GM21390 (cell line): ENCODE measurements around the gene KRTAP5-2.
"Not testable (repeated sequence)": the region's sequence is repeated elsewhere in the genome, so short reads cannot be mapped to it uniquely, and the experiment has no call there.

Experiments used
- ATAC-seq: cut with Tn5 transposase; IDR thresholded peaks from one replicate; pipeline ENCODE4 v1.9.1; 2021; ENCODE audit not compliant: unreplicated experiment

KRTAP5-2 gene

GRCh38 chr11:1628506-1629325 lies 30.6 kb upstream of the KRTAP5-2 start:
- ATAC-seq: no peak

DNA sequence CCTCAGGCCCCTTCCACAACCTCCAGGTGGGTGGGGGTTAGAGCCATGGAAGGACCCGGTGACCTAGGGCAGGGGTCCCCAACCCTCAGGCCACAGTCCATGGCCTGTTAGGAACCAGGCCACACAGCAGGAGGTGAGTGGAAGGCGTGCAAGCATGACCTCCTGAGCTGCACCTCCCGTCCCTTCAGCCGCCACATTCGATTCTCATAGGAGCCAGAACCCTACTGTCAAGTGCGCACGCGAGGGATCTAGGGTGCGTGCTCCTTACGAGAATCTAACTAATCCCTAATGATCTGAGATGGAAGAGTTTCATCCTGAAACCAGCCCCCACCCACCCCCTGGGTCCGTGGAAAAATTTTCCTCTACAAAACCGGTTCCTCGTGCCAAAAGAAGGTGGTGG lies 27.4 kb upstream of the KRTAP5-2 start:
- no peak for ATAC-seq

DNA sequence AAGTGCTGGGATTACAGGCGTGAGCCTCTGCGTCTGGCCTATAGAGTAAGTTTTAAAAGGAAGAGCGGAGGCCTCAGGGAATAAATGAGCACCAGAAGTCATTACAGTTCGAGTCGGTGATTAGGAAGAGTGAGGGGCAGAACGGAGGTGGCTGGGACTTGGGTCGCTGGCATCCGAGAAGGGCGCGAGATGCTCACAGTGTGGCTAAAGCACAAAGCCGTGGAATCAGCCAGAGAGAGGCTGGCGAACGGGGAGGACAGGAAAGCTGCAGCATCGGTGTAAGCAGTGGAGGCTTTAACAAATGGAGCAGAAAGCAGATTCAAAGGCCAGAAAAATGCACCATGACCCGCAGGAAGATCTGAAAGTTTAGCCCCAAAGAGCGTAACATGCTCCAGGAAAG lies 26.5 kb upstream of the KRTAP5-2 start:
- no peak for ATAC-seq

DNA sequence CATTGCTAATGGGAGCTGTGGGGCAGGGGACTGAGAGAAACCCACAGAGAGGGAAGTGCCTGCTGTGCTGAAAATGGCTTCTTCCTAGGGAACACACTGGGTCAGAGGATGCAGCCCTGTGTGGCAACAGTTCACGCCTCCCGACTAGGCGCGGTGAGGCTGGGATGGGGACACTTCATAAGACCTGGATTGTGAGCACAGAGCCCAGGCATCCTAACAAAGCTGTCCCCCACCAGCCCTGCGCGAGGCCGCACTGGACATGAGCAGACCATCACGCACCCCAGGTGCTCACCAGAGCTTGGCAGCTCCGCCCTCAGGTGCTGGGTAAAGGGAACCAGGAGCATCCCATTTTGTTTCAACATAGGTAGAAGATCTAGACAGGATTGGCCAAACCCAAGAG lies 25.6 kb upstream of the KRTAP5-2 start:
- no peak for ATAC-seq

DNA sequence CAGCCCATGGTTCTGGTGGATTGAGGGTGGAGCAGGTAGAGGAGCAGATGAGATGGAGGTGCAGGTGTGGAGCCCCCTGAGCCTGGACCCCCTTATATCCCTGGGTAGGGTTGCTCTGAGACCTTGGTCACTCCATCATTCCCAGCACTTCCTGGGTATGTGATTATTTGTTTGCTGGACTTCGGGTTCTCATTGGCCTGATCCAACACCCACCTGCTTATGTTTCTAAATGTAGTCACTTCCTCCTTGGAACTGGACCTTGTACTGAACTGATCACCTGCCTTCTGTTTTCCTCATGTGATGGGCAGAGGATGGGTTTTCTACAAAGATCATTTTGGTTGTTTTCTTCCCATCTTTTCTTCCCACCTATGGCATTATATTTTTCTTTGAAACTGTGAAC lies 24.0 kb upstream of the KRTAP5-2 start, which contains the start of gene KRTAP5-4:
Gene KRTAP5-4, minus strand, starts transcription at position 53 of the 400 bp plus-strand sequence. Its CDS starts 45 bp downstream, at position 8.
- ATAC-seq: no peak

GRCh38 chr11:1619449-1619848 lies 21.4 kb upstream of the KRTAP5-2 start:
- no peak for ATAC-seq

DNA sequence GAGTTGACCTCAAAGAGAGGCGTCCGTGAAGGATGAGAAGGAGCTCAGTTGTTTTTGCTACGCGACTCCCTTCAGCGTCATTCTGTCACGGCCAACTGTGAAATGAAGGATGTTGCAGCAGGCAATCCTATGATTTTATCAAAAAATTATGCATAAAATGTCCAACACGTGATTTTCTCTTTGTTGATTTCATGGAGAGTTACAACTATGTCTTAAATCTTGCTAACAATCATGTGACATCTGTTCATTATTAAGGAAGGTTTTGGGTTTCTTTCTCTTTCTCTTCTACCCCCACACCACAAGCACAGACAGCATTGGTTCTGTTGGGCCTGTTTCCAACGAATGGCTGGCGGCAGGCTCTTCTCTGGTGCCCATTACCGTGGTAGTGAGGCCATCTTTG lies 20.1 kb upstream of the KRTAP5-2 start:
- ATAC-seq: no peak

DNA sequence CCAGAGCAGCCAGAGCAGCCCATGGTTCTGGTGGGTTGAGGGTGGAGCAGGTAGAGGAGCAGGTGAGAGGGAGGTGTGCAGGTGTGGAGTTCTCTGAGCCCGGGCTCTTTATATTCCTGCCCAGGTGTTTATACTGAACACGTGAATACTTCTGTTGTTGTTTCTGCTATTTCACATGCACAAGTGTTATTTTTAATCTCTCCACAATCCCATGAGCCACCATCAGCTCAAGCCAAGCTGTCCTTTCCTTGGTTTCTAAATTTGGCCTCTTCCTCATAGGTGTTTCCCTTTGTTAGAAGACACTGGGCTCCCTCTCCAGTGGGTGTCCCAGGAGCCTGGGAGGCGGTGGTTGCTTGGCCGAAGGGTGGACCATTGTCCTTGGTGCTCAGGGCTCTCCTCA lies 10.3 kb upstream of the KRTAP5-2 start, which contains the start of gene KRTAP5-3:
Gene KRTAP5-3, minus strand, starts transcription at position 101 of the 400 bp plus-strand sequence. Its CDS starts 78 bp downstream, at position 23.
- no peak for ATAC-seq

DNA sequence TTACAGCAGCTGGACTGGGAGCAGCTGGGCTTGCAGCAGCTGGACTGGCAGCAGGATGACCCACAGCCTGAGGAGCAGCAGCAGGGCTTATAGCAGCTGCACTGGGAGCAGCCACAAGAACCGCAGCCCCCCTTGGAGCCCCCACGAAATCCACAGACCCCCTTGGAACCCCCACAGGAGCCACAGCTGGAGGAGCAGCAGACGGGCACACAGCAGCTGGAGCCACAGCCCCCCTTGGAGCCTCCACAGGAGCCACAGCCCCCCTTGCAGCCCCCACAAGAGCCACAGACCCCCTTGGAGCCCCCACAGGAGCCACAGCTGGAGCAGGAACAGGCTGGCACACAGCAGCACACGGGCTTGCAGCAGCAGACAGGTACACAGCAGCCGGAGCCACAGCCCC lies 9.8 kb upstream of the KRTAP5-2 start:
- not testable (repeated sequence) for ATAC-seq

DNA sequence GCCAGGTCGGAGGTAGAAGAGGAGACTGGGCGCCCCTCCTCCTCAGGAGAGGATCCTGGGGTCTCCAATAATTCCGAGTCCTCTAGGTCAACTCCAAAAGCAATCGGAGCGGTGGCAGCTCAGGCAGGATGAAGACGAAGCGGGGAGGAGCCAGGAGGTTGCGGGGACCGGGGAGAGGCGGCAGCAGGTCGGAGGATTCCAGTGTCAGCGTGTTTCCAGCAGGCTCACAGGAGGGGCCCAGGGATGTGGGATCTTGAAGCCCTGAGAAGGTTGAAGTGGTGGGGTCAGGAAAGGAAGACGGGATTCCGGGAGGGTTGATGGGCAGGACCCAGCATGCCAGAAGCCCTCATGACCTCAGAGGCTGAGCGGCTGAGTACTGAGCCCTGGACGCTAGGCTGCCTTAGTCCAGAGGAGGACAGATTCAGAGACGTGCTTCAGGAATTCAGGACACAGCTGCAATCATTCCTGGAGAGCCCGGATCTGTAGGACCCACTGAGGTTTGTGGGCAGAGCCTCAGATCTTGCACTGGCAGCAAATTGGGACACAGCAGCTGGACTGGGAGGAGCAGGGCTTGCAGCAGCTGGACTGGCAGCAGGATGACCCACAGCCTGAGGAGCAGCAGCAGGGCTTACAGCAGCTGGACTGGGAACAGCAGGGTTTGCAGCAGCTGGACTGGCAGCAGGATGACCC lies 9.2 kb upstream of the KRTAP5-2 start:
- not testable (repeated sequence) for ATAC-seq

GRCh38 chr11:1605923-1606322 lies 7.8 kb upstream of the KRTAP5-2 start:
- peak; percentile 91 for ATAC-seq

GRCh38 chr11:1604711-1605110 lies 6.6 kb upstream of the KRTAP5-2 start:
- no peak for ATAC-seq

GRCh38 chr11:1604181-1604580 lies 6.1 kb upstream of the KRTAP5-2 start:
- no peak for ATAC-seq

GRCh38 chr11:1603629-1604028 lies 5.5 kb upstream of the KRTAP5-2 start:
- ATAC-seq: no peak

DNA sequence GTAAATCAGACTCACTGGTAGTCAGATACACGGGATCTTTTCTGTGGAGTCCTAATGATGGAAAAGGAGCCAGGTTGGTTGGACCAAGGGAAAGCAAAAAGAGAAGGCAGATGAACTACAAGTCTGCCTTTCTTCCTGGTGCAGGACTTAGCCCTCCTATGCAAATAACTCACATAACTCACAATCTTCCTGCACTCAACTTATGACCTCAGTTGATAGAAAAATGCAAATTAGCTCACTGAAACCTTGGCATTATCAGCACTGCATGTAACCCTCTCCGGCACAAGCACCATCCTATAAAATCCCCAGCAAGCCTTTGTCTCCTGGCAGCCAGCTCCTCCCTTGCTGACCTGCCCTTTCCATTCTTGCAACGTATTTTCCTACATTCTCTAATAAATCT lies 3.6 kb upstream of the KRTAP5-2 start:
- ATAC-seq: not testable (repeated sequence)

GRCh38 chr11:1600626-1601025 lies 2.5 kb upstream of the KRTAP5-2 start:
- ATAC-seq: no peak

DNA sequence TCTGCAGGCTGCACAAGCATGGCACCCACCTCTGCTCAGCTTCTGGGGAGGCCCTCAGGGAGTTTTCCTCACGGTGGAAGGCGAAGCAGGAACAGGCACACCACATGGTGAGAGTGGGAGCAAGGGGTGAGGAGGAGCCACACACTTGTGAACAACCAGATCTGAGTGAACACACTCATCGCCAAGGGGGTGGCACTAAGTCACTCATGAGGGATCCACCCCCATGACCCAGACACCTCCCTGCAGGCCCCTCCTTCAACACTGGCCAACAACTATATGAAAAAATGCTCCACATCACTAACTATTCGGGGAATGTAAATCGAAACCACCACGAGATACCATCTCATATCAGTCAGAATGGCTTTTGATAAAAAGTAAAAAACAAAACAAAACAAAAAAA lies 722 bp upstream of the KRTAP5-2 start:
- no peak for ATAC-seq

GRCh38 chr11:1598406-1598805 lies 312 bp upstream of the KRTAP5-2 start:
- not testable (repeated sequence) for ATAC-seq

GRCh38 chr11:1597331-1597993 lies 632 bp downstream of the KRTAP5-2 start:
- no peak for ATAC-seq

DNA sequence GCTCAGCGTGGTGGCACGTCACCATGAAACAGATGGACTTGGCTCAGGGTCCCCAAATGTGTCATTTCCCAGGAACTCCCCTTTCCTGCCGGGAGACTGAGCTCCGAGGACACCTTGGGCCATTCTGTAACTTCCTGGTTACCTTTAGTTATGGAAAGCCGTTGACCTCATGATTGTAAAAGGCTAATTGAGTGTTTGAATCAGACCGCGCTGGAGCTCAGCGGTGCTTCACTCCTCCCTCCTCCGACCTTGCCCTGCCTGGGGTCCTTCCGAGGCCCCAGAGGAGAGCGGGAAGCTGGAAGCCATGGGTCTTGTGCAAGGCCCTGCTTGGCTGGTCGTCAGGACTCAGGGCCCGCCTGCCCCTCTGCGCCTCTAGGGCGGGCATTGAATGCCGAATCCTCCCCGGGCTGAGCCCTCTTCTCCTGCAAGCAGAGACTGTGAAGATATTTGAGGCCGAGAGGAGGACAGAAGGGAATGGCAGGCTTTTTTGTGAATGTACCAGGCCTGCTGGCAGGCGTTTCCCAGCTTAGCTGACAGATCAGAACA lies 1.4 kb downstream of the KRTAP5-2 start:
- ATAC-seq: not testable (repeated sequence)

- ATAC-seq: not testable (repeated sequence)
Measured at GRCh38 chr11:1595994-1596575, 2.0 kb downstream of the KRTAP5-2 start.
